IMR-90 (cell line): ENCODE results near the gene ANKLE2. TPM values are rescaled to one million over a fixed set of nuclear protein-coding genes. Genes with fewer than 3 reads are reported as not detected.

Experiments
- microRNA-seq, 2 experiments: library from miRNA; stranded (forward) in 1 of 2; unstranded in 1 of 2; fragments of 10-50 nt in 1 of 2; fragments of <30 nt in 1 of 2; gene quantifications in 1 of 2; microRNA quantifications in 1 of 2; one replicate each; pipeline versions ENCODE3 to v1.1.0; 2013 to 2020; ENCODE audit not compliant: insufficient read depth in 1 of 2, insufficient read length in 1 of 2, unreplicated experiment in 1 of 2
- polyA plus RNA-seq, 3 experiments: library from polyadenylated mRNA; depleted of rRNA; stranded (reverse); fragments of >200 nt; gene quantifications; 2 replicates each; pipeline ENCODE4 v1.2.3, GENCODE V29; 2012; ENCODE audit warnings: low replicate concordance in 1 of 3
- small RNA-seq, 5 experiments: library from RNA; depleted of rRNA; stranded (forward); fragments of <200 nt; gene quantifications; one replicate each; pipeline ENCODE3, GENCODE V24; 2012
- total RNA-seq: library from RNA; depleted of rRNA; stranded (reverse); fragments of >200 nt; gene quantifications from 2 replicates; pipeline ENCODE4 v1.2.3, GENCODE V29; 2012; rRNA removed

Gene ANKLE2
- total and polyA plus RNA-seq, 2 of the 4 experiments (the other 2 are of a cell fraction), result 63.4 to 82.4 TPM

Small RNAs within 50 kb of the gene (microRNA-seq; reads per million reads assigned to microRNA genes)
- not detected for gene RNA5SP379 (ENCODE audit: insufficient read depth, insufficient read length)

Small RNAs within 50 kb of the gene (small RNA-seq; reads per million reads assigned to genes)
- 0 to 1.8 (median 0.07) reads per million in 5 experiments for gene RNA5SP379

Other genes starting within 250 kb of the ANKLE2 start
- gene LRCOL1, start 151.2 kb downstream of the ANKLE2 start, total RNA-seq, result 0.28 TPM in 1 of 2 replicates, not detected in the other
- gene LRCOL1, start 151.2 kb downstream of the ANKLE2 start, polyA plus RNA-seq (2012; rRNA removed), result 0.90 and 1.0 TPM in 2 replicates
- gene P2RX2, start 143.1 kb downstream of the ANKLE2 start, total RNA-seq, result not detected in 2 replicates
- not detected in 2 replicates for gene P2RX2, start 143.1 kb downstream of the ANKLE2 start, polyA plus RNA-seq (2012; rRNA removed)
- 17.2 TPM in 2 replicates for gene POLE, start 74.5 kb downstream of the ANKLE2 start, total RNA-seq
- gene POLE, start 74.5 kb downstream of the ANKLE2 start, polyA plus RNA-seq (2012; rRNA removed), result 20.7 and 22.4 TPM in 2 replicates
- 10.9 and 13.3 TPM in 2 replicates for gene PXMP2, start 74.2 kb downstream of the ANKLE2 start, total RNA-seq
- 20.1 and 20.7 TPM in 2 replicates for gene PXMP2, start 74.2 kb downstream of the ANKLE2 start, polyA plus RNA-seq (2012; rRNA removed)
- gene PGAM5, start 51.0 kb downstream of the ANKLE2 start, total RNA-seq, result 36.9 and 37.8 TPM in 2 replicates
- gene PGAM5, start 51.0 kb downstream of the ANKLE2 start, polyA plus RNA-seq (2012; rRNA removed), result 24.1 and 25.2 TPM in 2 replicates
- 99.8 and 102 TPM in 2 replicates for gene GOLGA3, start 67.0 kb upstream of the ANKLE2 start, total RNA-seq
- 39.6 and 41.1 TPM in 2 replicates for gene GOLGA3, start 67.0 kb upstream of the ANKLE2 start, polyA plus RNA-seq (2012; rRNA removed)
- gene CHFR, start 125.8 kb upstream of the ANKLE2 start, total RNA-seq, result 11.4 and 13.4 TPM in 2 replicates
- 29.9 and 35.3 TPM in 2 replicates for gene CHFR, start 125.8 kb upstream of the ANKLE2 start, polyA plus RNA-seq (2012; rRNA removed)
- 9.9 and 11.4 TPM in 2 replicates for gene ZNF605, start 194.5 kb upstream of the ANKLE2 start, total RNA-seq
- gene ZNF605, start 194.5 kb upstream of the ANKLE2 start, polyA plus RNA-seq (2012; rRNA removed), result 3.6 and 3.9 TPM in 2 replicates
- 11.8 and 12.2 TPM in 2 replicates for gene ZNF26, start 224.5 kb upstream of the ANKLE2 start, total RNA-seq
- 6.3 and 9.4 TPM in 2 replicates for gene ZNF26, start 224.5 kb upstream of the ANKLE2 start, polyA plus RNA-seq (2012; rRNA removed)